ENCODE results near the gene TGFB1.
"Not testable (repeated sequence)": the region's sequence is repeated elsewhere in the genome, so short reads cannot be mapped to it uniquely, and the experiment has no call there.

Gene TGFB1

GRCh38 chr19:41369769-41370168, 16.0 kb upstream of the TGFB1 start:
- DNase-seq (ENCODE audit: low read depth) = no peak

DNA sequence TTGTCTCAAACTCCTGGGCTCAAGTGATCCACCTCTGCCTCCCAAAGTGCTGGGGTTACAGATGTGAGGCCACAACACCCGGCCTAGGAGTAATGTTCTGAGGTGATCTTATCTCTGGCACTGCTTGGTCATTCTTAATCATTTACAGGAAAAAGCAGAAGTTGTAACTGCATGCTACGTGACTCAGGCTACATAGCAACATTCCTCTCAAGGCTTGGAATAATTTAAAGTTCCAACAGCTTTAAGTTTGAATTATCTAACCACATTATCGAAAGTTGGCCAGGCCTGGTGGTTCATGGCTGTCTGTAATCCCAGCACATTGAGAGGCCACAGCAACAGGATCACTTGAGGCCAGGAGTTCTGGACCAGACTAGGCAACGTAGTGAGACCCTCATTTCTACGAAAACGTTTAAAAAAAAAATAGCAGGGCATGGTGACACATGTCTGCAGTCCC, 14.2 kb upstream of the TGFB1 start:
- peak; percentile 78 for DNase-seq (ENCODE audit: low read depth)

- DNase-seq (ENCODE audit: low read depth) = no peak
These were observed 12.4 kb upstream of the TGFB1 start for GRCh38 chr19:41366089-41366488.

DNA sequence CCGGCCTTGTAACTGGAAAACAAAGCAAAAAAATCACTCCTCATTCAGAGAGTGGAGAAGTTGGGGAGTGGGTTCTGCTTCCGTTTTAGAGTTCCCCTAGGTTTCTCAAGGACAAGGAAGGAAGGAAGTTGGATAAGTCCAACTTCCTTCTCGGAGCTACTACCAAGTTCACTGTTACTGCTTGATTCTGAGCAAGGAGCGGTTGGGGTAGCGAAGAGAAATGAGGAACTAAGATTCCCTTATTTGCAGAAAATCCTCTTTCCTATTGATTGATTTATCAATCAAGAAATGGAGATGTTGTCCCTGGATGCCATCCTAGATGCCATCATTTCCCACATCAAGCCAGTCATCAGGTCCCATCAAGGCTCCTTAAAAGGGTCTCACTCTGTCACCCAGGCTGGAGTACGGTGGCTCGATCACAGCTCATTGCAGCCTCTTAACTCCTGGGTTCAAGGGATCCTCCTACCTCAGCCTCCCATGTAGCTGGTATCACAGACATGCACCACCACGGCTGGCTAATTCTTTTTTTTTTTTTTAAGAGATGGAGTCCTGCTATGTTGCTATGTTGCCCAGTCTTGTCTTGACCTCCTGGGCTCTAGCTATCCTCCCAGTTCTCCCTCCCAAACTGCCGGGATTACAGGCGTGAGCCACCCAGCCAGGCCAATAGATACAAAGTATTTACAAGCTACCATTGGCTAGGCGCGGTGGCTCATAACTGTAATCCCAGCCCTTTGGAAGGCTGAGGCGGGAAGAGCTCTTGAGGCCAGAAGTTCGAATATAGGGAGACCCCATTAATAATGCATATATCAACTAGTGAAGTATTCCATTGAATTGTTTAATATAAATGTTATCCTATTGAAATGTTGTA, 11.0 kb upstream of the TGFB1 start:
- DNase-seq (ENCODE audit: low read depth) = no peak

DNA sequence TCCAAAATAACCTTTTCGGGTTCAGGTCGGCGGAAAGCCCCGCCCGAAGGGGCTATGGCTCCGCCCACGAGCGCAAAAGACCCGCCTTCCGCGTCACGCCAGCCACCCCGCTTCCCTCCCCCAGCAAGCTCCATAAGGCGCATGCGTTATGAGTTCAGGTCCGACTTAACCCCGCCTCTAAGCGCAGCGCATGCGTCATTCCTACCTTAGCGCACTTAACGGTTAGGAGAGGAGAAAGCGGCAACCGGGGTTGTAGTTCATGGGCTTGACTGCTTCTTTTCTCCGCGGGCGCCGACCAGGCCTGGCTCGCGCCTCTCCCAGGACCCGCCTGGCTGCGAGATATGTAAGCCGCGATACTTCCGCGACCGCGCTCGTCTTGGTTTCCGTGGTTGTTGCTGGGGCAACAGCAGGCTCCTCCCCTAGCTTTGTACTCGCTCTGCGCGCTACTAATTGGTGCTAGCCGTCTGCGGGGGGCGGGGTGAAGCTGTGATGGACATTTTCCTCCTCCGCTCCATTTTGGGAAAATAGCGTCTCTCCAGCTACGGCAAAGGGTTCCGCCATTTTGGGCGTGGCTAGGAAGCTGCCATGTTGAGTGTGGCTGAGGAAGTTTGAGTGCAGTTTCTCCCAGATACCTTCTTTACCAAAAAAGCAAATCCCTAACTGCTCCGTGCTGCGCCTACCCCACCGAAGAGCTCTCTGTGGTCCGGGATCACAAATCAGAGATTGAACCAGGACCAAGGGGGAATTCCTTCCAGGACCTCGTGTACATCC, 10.2 kb upstream of the TGFB1 start, which contains the start of gene B9D2:
Gene B9D2, minus strand, starts transcription at position 397 of the 771 bp plus-strand sequence. CDS start 630 bp downstream, outside the sequence.
- peak; percentile 97 for DNase-seq (ENCODE audit: low read depth)

DNA sequence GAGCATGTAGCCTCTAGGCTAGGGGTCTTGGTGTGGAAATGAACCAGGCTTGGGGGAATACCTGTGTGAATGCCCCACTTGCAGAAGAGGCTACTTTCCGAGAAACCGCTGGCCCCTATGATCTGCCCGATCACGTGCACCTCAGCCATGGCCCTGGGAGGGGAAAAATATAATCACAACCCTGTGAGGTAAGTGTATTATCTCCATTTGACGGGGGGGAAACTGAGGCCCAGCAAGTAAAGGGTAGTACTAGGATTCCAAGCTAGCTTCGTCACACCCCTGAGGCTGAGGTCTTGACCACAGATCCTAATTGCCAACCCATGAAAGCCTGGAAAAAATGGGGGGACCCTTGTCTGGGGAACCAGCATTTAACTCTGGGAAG, 9.6 kb upstream of the TGFB1 start:
- DNase-seq (ENCODE audit: low read depth) = no peak

DNA sequence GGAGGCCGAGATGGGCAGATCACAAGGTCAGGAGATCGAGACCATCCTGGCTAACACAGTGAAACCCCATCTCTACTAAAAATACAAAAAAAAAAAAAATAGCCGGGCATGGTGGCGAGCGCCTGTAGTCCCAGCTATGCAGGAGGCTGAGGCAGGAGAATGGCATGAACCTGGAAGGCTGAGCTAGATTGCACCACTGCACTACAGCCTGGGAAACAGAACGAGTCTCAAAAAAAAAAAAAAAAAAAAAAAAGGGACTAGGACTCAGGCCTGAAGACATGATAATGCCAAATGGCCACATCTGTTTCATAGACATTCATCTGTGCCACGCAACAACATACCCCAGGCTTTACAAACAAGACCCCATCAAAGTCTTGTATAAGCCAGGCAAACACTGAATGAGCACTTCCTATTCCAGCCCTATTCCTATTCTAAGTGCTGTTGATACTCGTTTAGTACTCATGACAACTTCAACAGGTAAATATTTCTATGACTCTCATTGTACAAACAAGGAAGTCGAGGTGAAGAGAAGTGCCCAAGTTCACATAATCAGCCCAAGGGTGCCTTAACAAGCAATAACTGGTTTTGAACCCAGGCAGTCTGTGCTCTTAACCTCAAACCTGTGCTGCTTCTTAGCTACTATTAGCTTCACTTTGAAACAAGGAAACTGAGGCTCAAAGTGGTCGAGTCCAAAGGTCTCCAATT, 8.6 kb upstream of the TGFB1 start:
- no peak for DNase-seq (ENCODE audit: low read depth)

GRCh38 chr19:41359741-41360140, 6.0 kb upstream of the TGFB1 start:
- no peak for DNase-seq (ENCODE audit: low read depth)

- no peak for DNase-seq (ENCODE audit: low read depth)
These were observed 4.0 kb upstream of the TGFB1 start for GRCh38 chr19:41357746-41358145.

DNA sequence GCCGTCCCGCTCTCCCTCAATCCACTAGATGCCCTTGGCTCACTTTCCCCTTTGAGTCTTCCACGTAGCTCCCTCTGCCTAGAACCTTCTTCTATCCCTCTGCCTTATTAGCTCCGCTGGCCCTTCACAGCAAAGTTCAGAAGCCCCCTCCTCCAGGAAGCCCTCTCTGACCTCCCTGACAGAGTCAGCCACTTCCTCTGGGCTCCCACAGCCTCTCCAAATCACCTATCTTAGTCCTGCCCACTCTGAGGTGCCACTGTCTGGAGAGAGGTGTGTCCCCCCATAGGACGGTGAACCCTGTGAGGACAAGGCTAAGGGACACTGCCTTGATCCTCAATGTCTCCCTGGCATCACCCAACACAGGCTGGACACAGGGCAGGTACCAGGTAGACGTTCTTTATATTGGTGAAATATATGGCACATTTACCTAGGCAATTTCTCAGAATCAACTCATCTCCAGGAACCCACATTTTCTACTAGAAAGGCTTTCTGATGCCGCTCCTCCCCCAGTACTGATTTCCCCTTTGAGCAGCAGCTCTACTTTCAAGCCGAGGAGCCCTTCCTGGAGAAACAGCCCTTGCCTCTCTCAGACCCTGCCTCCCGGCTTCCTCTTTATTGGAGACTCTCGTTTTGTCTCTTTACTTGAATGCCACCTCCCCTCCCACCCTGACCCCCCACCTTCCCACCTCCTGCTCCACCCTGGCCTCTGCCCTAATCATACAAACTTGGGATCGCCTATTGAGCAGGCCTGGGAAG, 3.4 kb upstream of the TGFB1 start:
- DNase-seq (ENCODE audit: low read depth) = no peak

- DNase-seq (ENCODE audit: low read depth) = no peak
These were observed 2.1 kb upstream of the TGFB1 start for GRCh38 chr19:41355802-41356201.

GRCh38 chr19:41355035-41355434, 1.3 kb upstream of the TGFB1 start:
- DNase-seq (ENCODE audit: low read depth) = no peak

- no peak for DNase-seq (ENCODE audit: low read depth)
These were observed 726 bp upstream of the TGFB1 start for GRCh38 chr19:41354343-41354953.

- DNase-seq (ENCODE audit: low read depth) = no peak
These were observed 885 bp downstream of the TGFB1 start for GRCh38 chr19:41352609-41353465.

GRCh38 chr19:41352279-41352608, 1.5 kb downstream of the TGFB1 start:
- no peak for DNase-seq (ENCODE audit: low read depth)

DNA sequence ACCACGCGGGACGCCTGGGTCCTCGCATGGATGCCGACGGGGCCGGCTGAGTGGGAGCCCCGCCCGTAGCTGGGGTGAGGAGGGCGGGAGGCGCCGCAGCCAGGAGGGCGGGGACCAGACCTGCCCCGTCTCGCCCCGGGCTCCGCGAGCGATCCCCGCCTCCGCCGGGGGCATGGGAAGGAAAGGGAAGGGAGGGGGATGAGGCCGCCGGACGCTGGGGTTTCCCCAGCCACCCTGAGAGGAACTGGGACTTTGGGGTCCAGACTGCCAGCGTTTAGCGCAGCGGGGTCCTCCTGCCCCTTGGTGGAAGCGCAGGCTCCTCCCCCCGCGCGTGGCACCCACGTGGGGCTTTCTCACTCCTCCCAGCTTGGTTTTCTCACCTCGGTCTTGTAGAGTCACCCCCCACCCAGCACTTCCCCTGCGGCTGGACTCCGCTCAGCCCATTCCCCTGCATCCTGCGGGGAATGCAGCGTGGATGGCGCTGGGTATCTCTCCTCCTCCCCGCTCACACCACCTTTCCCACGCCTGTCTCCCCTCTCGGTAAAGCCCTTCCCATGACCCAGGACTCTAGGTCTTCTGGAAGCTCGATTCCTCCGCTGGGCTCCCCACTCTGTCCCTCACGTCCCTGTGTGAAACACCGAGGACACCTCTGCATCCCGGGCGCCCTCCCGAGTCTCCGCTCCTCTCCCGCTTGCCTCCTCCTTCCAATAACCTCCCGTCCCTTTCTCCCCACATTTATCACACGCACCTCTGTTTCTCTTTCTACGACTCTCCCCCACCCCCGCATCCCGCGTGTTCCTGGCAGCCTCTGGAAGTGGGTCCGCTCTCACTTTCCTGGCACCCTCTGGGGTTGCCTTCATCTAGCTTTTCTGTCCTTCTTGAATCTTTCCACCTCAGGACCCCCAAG, 2.1 kb downstream of the TGFB1 start:
- no peak for DNase-seq (ENCODE audit: low read depth)

DNA sequence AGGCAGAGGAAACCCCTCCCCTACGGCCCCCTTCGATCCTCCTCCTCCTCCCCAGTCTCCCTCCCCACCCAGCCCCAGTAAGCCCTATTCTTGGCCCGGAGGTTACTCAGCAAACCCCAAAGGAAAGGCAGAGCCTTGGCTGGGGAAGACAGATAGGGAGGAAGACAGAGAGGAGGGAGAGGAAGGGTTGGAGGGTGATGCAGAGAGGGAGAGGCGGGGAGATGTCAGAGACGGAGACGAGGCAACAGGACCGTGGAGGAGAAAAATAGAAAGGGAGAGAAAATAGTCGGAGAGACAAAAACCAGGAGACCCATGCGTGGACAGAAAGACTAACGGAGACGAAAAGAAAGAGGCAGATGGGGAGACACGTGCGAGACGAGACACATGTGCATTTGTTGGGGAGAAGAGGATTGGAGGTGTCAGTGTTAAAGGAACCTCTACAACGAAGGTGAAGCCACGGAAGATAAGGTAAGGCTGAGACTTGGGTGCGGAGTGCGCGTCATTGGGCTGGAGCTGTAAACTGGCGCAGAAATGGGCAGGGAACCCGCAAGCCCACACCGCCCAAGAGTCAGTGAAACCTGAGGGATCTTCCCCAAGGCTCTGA, 2.9 kb downstream of the TGFB1 start:
- DNase-seq (ENCODE audit: low read depth) = no peak

DNA sequence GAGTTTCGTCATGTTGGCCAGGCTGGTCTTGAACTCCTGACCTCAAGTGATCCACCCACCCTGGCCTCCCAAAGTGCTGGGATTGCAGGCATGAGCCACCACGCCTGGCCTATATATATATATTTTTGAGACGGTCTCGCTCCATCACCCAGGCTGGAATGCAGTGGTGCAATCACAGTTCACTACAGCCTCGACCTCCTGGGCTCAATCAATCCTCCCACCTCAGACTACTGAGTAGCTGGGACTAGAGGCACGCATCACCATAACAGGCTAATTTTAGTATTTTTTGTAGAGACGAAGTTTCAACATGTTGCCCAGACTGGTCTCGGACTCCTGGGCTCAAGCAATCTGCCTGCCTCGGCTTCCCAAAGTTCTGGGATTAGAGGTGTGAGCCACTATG, 6.8 kb downstream of the TGFB1 start:
- DNase-seq (ENCODE audit: low read depth) = not testable (repeated sequence)

DNA sequence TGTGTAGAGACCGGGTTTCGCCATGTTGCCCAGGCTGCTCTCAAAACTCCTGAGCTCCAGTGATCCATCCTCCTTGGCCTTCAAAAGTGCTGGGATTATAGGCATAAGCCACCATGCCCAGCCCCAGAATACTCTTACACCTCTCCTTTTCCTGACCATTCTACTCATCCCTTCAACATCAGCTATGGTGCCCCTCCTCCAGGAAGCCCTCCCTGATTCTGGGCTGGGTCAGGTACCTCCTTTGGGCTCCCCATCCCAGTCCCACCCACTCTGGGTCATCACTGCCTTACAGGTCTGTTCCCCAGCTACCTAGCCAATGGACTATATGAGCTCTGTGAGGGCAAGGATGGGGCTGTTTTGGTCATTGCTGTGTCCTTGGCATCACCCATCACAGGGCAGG, 9.6 kb downstream of the TGFB1 start:
- no peak for DNase-seq (ENCODE audit: low read depth)
